GM19238 (cell line): ENCODE results near the gene PAK4.

Experiments used
- DNase-seq: peaks from one replicate; pipeline ENCODE4 v3.0.0; 2011; ENCODE audit warnings: low spot score; ENCODE audit not compliant: insufficient read length

The PAK4 gene

DNA sequence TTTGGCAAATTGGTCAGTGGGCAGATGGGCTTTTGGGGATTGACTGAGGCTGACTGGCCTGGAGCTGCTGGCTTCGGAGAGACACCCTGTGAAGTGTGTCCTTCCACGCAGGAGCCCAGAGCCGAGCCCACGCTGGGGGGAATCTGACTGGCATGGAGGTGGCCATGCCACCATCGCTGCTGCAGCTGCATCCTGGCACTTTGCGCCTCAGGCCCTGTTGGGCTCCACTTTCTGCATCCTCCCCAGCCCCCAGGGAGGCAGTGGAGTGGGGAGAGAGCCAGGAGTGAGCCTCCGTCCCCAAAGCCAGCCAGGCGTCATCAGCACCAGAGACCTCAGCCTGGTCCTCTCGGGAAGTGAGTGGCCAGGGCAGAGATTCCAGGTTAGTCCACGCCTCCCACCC, 54.2 kb downstream of the PAK4 start:
- no peak for DNase-seq

- DNase-seq, result no peak
These were observed 55.2 kb downstream of the PAK4 start for GRCh38 chr19:39180749-39181148.

- DNase-seq, result no peak
These were observed 56.1 kb downstream of the PAK4 start for GRCh38 chr19:39181500-39182173.

DNA sequence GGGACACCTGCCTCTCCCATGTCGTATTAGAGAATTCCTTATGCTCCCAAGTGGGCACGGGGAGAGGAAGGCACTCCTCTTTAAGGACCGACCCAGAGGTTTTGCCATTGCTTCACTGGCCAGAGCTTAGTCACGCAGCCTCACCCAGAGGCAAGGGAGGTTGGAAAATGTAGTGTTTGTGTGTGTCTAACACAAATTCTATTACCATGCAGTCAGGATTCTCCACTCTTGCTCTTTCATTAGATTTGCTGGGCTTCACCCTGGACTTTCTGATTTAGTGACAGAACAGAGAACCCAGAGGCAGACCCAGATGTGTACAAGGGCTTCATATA, 56.6 kb downstream of the PAK4 start:
- DNase-seq, result no peak

GRCh38 chr19:39183104-39183503, 57.5 kb downstream of the PAK4 start:
- no peak for DNase-seq

- no peak for DNase-seq
These were observed 60.8 kb downstream of the PAK4 start for GRCh38 chr19:39186391-39186790.

GRCh38 chr19:39187552-39187943, 62.0 kb downstream of the PAK4 start:
- DNase-seq, result no peak

DNA sequence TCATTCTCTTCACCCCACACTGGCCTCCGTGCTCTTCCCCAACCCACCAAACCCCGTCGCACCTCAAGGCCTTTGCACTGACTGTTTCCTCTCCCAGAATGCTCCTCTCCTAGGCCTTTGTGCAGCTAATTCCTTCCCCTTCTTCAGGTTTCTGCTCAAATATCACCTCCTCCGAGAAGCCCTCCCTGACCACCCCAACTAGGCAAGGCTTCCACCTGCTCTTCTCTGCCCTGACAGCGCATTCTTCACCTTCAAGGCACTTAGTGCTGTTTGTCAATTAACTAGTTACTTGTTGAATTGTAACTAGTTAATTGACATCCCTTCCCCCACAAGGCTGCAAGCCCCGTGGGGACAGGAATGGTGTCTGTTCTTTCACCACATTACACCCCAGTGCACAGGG, 63.4 kb downstream of the PAK4 start:
- DNase-seq, result no peak

- no peak for DNase-seq
These were observed 65.2 kb downstream of the PAK4 start for GRCh38 chr19:39190768-39191167.

DNA sequence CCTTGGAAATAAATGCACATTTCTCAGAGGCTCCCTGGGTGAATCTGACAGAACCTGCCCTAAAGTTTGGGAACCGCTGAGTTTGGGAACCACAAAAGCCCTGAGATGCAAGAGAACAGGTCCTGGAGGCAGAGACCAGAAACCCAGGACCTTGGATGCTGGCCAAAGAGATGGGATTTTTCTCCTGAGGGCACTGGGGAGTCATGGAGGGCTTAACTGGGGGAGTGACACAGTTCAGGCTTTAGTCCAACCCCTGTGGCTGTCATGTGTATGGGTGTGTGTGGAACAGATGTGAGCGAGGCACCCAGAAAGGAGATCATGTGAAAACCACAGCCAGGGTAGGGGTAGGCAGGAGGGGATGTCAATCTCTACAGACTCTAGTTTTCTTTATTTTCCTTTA, 67.3 kb downstream of the PAK4 start:
- DNase-seq, result no peak

DNA sequence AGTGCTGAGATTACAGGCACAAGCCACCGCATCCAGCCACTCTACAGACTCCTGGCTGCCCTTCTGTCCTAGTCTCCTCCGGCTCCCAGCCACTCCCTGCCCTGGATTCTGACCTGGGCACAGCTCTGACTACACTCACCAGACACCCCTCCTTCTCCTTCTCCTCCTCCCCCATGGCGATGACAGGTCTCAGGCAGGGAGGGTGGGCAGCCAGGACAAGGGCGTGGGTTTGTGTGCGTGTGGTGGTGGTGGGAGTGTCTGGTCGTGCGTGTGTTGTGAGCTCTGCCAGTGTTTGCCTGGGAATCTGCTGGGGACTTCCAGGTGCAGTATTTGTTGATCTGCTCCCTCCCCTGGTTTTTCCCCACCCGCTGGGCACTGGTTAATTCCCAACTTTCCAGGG, 68.2 kb downstream of the PAK4 start:
- no peak for DNase-seq

DNA sequence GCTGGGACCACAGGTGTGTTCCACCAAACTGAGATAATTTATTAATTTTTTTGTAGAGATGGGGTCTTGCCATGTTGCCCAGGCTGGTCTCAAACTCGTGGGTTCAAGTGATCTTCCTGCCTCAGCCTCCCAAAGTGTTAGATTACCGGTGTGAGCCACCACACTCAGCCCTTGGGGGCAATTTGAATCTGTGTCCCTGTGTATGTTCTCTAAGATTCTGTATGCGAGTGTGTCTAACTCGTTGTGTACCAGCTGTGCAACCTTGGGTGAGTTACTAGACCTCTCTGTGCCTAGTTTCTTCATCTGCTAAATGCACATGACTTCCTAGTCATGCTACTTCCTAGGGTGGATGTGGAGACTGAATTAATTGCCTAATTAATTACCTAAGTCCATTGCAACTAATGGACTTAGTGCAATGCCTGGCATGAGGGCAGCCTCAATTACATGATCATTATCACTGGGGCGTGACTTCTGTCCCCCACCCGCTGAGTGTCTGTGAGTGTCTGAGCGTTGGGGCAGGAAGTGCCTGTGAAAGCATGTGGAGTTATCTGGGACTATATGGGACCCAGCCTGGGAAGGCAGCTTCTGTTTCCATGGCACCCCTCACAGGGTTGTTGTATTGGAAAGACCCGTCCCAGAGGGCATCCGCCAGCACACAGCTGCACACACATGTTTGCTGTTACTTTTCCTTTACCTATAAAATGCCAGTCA, 69.4 kb downstream of the PAK4 start:
- no peak for DNase-seq

- DNase-seq, result no peak
These were observed 70.2 kb downstream of the PAK4 start for GRCh38 chr19:39195755-39196154.

GRCh38 chr19:39196320-39196719, 70.7 kb downstream of the PAK4 start:
- no peak for DNase-seq

DNA sequence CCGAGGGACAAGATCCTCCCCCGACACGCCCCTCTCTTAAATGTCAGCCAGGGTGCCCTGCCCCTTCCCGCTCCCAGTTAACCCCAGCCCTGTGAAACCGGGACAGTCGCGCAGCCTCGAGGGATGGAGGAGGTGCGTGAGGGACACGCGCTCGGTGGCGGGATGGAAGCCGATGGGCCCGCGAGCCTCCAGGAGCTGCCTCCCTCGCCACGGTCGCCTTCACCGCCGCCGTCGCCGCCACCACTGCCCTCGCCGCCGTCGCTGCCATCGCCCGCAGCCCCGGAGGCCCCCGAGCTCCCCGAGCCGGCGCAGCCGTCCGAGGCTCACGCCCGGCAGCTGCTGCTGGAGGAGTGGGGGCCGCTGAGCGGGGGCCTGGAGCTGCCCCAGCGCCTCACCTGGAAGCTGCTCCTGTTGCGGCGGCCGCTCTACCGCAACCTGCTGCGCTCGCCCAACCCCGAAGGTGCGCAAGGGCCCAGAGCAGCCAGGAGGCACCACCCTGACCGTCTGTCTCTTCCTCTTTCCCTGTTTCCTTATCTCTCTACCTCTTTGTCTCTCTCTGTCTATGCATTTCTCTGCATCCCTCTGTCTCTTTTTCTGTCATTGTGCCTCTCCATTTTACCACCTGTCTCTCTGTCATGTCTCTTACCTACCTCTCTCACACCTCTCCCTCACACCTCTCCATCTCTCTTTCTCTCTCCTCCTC, 71.4 kb downstream of the PAK4 start, which contains the start of gene NCCRP1:
Gene NCCRP1, plus strand, starts transcription at position 105 of the 703 bp plus-strand sequence. Its CDS starts 19 bp downstream, at position 124.
- no peak for DNase-seq

- DNase-seq, result no peak
These were observed 72.2 kb downstream of the PAK4 start for GRCh38 chr19:39197808-39198207.

DNA sequence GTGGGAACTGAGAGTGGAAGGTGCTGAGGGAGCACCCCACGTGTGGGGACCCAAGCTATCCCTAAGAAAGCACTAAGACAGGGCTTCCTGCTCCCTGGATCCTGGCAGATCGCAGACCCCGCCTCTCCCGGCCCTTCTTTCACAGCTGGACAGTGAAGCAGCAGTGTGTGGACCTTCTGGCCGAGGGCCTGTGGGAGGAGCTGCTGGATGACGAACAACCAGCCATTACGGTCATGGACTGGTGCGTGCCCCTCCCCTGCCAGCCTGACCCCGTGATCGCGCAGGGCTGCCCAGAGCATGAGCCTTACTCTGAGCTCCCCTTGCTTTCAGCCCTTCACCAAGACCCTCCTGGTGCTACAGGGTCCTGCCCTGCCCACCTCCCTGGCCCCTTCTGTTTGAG, 73.4 kb downstream of the PAK4 start:
- no peak for DNase-seq

DNA sequence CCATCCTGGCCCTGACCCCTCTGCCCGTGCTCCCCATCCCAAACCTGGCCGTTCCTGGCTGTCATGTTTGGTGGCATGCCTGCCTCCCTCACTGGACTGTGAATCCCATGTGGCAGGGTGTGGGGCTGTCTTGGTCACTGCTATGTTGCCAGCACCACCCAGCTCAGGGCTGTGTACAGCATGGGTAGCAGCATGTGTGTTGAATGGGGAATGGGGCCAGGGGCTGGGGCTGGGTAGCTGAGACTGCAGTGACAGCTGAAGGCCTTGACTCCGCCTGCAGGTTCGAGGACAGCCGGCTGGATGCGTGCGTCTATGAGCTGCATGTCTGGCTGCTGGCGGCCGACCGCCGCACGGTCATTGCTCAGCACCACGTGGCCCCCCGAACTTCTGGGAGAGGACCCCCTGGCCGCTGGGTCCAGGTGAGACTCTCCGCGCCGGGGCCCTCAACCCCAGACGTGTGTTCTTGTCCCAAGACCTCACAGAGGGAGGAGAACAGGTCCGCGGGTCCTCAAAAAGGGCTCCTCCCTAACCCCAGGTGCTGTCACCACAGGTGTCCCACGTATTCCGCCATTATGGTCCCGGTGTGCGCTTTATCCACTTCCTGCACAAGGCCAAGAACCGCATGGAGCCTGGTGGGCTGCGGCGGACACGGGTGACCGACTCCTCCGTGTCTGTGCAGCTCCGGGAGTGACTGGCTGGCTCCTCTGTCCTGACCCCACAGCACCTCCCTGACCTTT, 74.6 kb downstream of the PAK4 start:
- DNase-seq, result no peak

DNA sequence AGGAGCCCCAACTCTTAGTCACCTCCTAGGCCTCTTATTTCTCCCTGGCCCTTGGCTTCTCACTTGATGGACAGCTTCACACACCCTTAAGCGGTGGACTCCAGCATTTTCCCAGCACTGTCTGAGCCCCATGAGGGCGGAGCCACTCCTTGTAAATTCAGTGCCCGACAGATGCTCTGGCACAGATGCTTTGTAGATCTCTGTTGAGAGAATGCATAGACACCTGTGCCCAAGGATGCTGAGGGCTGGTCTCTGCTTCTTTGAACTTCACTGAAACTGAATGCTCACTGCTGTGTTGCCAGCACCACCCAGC, 75.2 kb downstream of the PAK4 start:
- no peak for DNase-seq

DNA sequence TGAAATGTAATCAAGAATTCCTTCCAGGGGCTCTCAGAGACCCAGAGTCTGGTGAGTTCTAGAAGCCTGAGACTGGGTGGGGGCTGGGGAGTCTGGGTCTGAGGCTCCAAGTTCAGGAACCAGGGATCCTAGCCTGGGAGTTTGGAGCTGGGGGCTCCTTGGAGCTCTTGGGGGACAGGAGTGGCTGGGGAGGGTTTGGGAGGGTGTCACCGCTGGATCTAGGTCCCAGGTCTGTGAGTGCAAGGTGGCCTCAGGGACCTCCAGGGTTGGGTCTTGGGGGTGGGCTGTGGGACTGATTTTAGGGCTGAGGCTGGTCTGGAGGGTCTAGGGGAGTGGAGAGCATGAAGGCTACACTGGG, 77.4 kb downstream of the PAK4 start:
- no peak for DNase-seq

- no peak for DNase-seq
These were observed 78.1 kb downstream of the PAK4 start, which contains the start of gene SYCN for GRCh38 chr19:39203372-39204341. TSS of gene SYCN (minus strand) at chr19:39204263. CDS start at chr19:39204254, 9 bp downstream.
